ENCODE measurements around the gene AKAP11.
"Not testable (repeated sequence)": the region's sequence is repeated elsewhere in the genome, so short reads cannot be mapped to it uniquely, and the experiment has no call there.

AKAP11 gene

GRCh38 chr13:42272115-42272803 is at the start of gene AKAP11:
AKAP11 (plus strand) TSS chr13:42272152; CDS start chr13:42286349, 14,197 bp downstream.
- DNase-seq: peak; percentile 53 to 89

GRCh38 chr13:42223681-42224080 is 48.3 kb upstream of the AKAP11 start:
- DNase-seq: no peak

- DNase-seq: no peak
Measured at GRCh38 chr13:42225051-42225450, 46.9 kb upstream of the AKAP11 start.

- DNase-seq: not testable (repeated sequence)
Measured at GRCh38 chr13:42226759-42227158, 45.2 kb upstream of the AKAP11 start.

- no peak for DNase-seq
Measured at GRCh38 chr13:42228527-42228926, 43.4 kb upstream of the AKAP11 start.

- no peak for DNase-seq
Measured at GRCh38 chr13:42229287-42229686, 42.7 kb upstream of the AKAP11 start.

- no peak for DNase-seq
Measured at GRCh38 chr13:42232671-42233070, 39.3 kb upstream of the AKAP11 start.

GRCh38 chr13:42233726-42234125 is 38.2 kb upstream of the AKAP11 start:
- DNase-seq: no peak

GRCh38 chr13:42239161-42239560 is 32.8 kb upstream of the AKAP11 start:
- peak in 1 of 2 experiments; percentile 7 for DNase-seq

GRCh38 chr13:42239644-42240043 is 32.3 kb upstream of the AKAP11 start:
- no peak for DNase-seq

GRCh38 chr13:42246541-42246940 is 25.4 kb upstream of the AKAP11 start:
- DNase-seq: no peak

GRCh38 chr13:42247883-42248282 is 24.1 kb upstream of the AKAP11 start:
- DNase-seq: no peak

GRCh38 chr13:42255886-42256285 is 16.1 kb upstream of the AKAP11 start:
- DNase-seq: no peak

GRCh38 chr13:42258747-42259146 is 13.2 kb upstream of the AKAP11 start:
- peak in 1 of 2 experiments; percentile 7 for DNase-seq

GRCh38 chr13:42259515-42259914 is 12.4 kb upstream of the AKAP11 start:
- DNase-seq: no peak

GRCh38 chr13:42260903-42261654 is 10.9 kb upstream of the AKAP11 start:
- DNase-seq: no peak

GRCh38 chr13:42266473-42266872 is 5.5 kb upstream of the AKAP11 start:
- no peak for DNase-seq

- DNase-seq: no peak
Measured at GRCh38 chr13:42270160-42270856, 1.6 kb upstream of the AKAP11 start.

GRCh38 chr13:42270857-42271215 is 1.1 kb upstream of the AKAP11 start:
- no peak for DNase-seq

- DNase-seq: peak; percentile 97 to 99
Measured at GRCh38 chr13:42271337-42272114, 426 bp upstream of the AKAP11 start.

- no peak for DNase-seq
Measured at GRCh38 chr13:42272804-42273175, 838 bp downstream of the AKAP11 start.

- no peak for DNase-seq
Measured at GRCh38 chr13:42274386-42275097, 2.6 kb downstream of the AKAP11 start.

All from NCI-H526 (cell line).